CD4-positive, alpha-beta T cell treated with Interleukin-1 beta for 1 hour (primary cell): Measurements from ENCODE around the gene ATL3.
"Not testable (repeated sequence)": the region's sequence is repeated elsewhere in the genome, so short reads cannot be mapped to it uniquely, and the experiment has no call there.

Source experiments
- DNase-seq, 2 donors: peaks; one replicate each; pipeline ENCODE4 v3.0.0-alpha.2; 2020 to 2022

ATL3 gene

DNA sequence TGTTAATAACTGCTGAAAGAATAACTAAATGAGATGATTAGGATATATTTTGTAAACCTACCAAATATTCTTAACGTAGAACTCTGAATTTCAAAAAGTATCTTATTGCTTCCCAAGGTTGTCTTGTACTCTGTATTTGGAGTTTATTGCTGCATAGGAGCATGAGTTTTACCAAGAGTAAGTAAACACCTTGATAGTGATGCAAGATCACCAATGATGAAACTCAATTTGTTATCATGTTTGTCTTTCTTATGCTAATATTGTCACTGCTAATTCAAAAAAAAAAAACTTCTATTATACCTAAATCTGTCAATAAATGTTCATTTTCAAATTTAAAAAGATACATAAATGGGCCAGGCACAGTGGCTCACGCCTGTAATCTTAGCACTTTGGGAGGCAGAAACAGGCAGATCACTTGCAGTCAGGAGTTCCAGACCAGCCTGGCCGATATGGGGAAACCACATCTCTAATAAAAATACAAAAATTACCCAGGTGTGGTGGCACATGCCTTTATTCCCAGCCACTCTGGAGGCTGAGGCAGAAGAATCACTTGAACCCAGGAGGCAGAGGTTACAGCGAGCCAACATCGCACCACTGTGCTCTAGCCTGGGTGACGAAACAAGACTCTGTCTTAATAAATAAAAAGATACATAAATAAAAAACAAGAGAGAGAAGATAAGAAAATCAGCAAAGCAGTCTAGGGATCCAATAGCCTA is 84.6 kb downstream of the ATL3 start:
- no peak for DNase-seq

DNA sequence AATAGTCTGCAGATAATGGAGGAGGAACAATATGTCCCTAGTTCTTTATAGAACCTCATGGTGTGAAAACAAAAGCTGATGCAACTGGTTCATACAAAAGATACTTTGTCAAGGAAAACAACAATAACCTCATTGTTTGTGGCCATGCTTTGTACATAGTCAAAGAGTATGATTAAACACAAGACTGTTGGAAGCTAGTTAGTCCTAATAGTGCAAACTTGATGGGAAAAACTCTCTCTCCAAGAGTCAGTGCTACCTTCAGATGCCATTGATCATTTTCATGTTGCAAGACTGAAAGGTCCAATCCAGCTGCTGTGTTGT is 87.9 kb downstream of the ATL3 start:
- DNase-seq, result no peak

DNA sequence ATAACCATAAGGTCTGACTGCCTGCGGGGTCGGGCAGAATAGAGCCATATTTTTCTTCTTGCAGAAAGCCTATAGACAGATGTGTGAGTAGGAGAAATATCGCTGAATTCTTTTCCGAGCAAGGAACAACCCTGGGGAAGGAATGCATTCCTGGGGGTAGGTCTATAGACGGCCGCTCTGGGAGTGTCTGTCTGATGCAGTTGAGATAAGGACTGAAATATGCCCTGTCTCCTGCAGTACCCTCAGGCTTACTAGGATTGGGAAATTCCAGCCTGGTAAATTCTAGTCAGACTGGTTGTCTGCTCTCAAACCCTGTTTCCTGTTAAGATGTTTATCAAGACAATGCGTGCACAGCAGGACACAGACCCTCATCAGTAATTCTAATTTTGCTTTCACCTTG is 90.0 kb downstream of the ATL3 start:
- DNase-seq, result not testable (repeated sequence)

DNA sequence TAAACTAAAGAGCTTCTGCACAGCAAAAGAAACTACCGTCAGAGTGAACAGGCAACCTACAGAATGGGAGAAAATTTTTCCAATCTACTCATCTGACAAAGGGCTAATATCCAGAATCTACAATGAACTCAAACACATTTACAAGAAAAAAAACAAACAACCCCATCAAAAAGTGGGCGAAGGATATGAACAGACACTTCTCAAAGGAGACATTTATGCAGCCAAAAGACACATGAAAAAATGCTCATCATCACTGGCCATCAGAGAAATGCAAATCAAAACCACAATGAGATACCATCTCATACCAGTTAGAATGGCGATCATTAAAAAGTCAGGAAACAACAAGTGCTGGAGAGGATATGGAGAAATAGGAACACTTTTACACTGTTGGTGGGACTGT is 92.3 kb downstream of the ATL3 start:
- DNase-seq, result not testable (repeated sequence)

DNA sequence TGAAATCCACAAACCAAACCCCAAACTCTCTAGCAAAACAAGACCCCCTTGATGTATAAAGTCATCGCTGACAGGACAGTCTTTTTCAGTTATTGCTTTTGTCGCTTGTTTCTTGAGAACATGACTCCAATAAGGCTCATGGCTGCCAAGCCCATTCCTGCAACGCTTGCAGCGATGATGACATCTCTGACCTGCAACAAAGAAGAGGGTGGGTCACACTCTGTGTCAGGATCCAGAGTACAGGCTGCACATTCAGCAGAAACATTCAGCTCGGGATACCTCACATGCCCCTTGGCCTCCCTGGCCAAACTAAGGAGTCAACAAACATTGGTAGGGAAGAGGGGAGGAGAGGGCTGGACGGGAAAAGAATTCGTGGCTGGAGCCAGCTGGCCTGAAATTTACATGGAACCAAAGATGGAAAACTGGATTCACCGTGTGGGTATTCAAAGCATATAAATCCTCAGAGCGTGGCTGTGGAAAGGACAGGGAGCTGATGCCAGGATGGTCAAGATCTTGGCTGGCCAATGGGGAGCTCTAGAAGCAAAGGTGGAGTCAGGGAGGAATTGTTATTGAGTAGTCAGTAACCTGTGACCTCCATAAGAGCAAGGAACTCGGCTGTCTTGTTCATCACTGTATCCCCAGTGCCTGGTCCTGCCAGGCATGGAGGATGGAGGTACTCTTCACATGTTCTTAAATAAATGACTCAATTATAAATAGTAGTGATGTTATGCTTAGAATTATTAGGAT is 96.1 kb downstream of the ATL3 start:
- no peak for DNase-seq
